Skeletal muscle cell (primary cell): ENCODE measurements around the gene FOXL3.
"Not testable (repeated sequence)": the region's sequence is repeated elsewhere in the genome, so short reads cannot be mapped to it uniquely, and the experiment has no call there.

Experiments used
- DNase-seq: peaks from one replicate; pipeline ENCODE4 v3.0.0-alpha.2; 2010; ENCODE audit warnings: low read depth
- H3K4me3 ChIP-seq: 2 replicates; pipeline ENCODE4 v1.5.1; 2011; ENCODE audit warnings: low read depth, mild to moderate bottlenecking, control low read depth, low read length, moderate library complexity

FOXL3 gene

GRCh38 chr7:281637-282036 lies 8.3 kb upstream of the FOXL3 start:
- H3K4me3 ChIP-seq: no peak overlapping the region
- DNase-seq: no peak

GRCh38 chr7:282621-283020 lies 7.3 kb upstream of the FOXL3 start:
- no peak for DNase-seq
- H3K4me3 ChIP-seq: no peak overlapping the region

- no peak overlapping the region for H3K4me3 ChIP-seq
- DNase-seq: no peak
Measured at GRCh38 chr7:284762-285722, 4.9 kb upstream of the FOXL3 start.

GRCh38 chr7:285731-286130 lies 4.2 kb upstream of the FOXL3 start:
- H3K4me3 ChIP-seq: no peak overlapping the region
- no peak for DNase-seq

- no peak overlapping the region for H3K4me3 ChIP-seq
- DNase-seq: no peak
Measured at GRCh38 chr7:286266-286665, 3.7 kb upstream of the FOXL3 start.

- H3K4me3 ChIP-seq: no peak overlapping the region
- DNase-seq: no peak
Measured at GRCh38 chr7:288671-289101, 1.3 kb upstream of the FOXL3 start.

- no peak overlapping the region for H3K4me3 ChIP-seq
- DNase-seq: no peak
Measured at GRCh38 chr7:289209-289755, 688 bp upstream of the FOXL3 start.

- DNase-seq: no peak
- no peak overlapping the region for H3K4me3 ChIP-seq
Measured at GRCh38 chr7:290554-291372, 793 bp downstream of the FOXL3 start.

GRCh38 chr7:291373-292092 lies 1.6 kb downstream of the FOXL3 start:
- DNase-seq: no peak
- H3K4me3 ChIP-seq: no peak overlapping the region

GRCh38 chr7:292226-292625 lies 2.3 kb downstream of the FOXL3 start:
- no peak overlapping the region for H3K4me3 ChIP-seq
- DNase-seq: no peak

GRCh38 chr7:292826-293225 lies 2.9 kb downstream of the FOXL3 start:
- DNase-seq: no peak
- no peak overlapping the region for H3K4me3 ChIP-seq

- H3K4me3 ChIP-seq: no peak overlapping the region
- DNase-seq: no peak
Measured at GRCh38 chr7:293681-294439, 3.9 kb downstream of the FOXL3 start.

- no peak for DNase-seq
- H3K4me3 ChIP-seq: no peak overlapping the region
Measured at GRCh38 chr7:294440-295154, 4.6 kb downstream of the FOXL3 start.

- no peak overlapping the region for H3K4me3 ChIP-seq
- no peak for DNase-seq
Measured at GRCh38 chr7:295155-296154, 5.5 kb downstream of the FOXL3 start.

- no peak overlapping the region for H3K4me3 ChIP-seq
- DNase-seq: no peak
Measured at GRCh38 chr7:296373-296945, 6.5 kb downstream of the FOXL3 start.

- not testable (repeated sequence) for H3K4me3 ChIP-seq, DNase-seq
Measured at GRCh38 chr7:297141-297540, 7.2 kb downstream of the FOXL3 start.
